Right hindlimb (tissue), 1 donor: Measurements from ENCODE around the gene PTPN14.

ENCODE experiments used
- DNase-seq: peaks from one replicate; pipeline ENCODE4 v3.0.0-alpha.2; 2018

Gene PTPN14

DNA sequence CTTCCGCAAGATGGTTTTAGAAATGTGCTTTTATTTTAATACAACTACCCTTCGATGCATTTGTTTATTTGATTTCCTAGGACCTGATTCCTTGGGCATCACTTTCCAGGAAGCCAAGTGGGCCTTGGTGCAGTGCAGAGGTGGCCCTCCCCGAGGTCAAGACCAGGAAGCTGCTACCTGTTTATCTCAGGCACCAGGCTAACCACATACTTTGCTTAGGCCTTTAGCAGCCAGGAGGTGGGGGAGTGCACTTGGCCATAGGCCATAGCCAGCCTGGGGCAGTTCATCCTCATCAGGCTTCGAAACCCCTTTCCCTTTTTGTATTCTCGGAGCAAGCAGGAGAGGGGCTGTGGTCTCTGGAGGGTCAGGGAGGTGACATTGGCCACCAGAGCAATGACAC, 225.0 kb downstream of the PTPN14 start:
- DNase-seq, result no peak

DNA sequence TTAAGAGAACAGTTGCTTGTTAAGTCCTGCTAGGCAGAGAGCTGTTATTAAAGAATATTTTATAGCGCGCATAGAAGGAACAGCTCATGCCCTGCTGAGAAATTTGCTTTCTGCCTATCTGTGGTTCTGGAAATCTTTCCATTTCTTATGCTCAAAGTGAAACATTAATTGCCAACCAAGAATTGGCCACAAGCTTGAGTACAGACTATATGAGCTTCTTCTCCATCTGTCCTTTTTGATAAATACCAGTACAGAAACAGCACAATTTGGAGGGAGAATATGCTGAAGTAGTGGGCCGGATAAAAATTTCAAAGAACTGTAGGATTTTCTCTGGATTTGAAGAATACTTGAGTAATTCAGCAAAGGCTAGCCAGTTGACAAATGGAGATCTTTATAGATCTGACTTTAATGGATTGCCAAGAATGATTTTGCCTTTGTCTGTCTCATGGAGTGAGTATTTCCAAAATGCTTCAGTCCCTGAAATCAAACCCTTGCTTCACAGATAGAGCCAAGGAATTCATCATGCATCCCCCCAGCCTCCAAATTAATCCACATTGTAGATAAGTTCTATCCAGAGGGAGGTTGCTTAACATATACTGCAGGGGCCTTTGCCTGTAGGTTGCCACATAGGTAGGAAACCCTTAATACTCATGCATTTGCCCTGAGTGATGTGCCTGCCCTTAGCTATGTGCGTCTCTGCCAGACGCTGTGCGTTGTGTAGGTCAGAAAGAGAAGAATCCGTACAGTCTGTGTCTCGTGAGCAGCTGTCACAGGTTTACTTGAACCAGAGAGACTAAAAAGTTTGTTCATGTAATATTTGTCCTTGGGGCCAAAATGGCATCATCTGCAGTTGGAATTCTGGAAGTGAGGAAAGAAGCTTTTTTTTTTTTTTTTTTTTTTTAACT, 226.3 kb downstream of the PTPN14 start:
- no peak for DNase-seq

DNA sequence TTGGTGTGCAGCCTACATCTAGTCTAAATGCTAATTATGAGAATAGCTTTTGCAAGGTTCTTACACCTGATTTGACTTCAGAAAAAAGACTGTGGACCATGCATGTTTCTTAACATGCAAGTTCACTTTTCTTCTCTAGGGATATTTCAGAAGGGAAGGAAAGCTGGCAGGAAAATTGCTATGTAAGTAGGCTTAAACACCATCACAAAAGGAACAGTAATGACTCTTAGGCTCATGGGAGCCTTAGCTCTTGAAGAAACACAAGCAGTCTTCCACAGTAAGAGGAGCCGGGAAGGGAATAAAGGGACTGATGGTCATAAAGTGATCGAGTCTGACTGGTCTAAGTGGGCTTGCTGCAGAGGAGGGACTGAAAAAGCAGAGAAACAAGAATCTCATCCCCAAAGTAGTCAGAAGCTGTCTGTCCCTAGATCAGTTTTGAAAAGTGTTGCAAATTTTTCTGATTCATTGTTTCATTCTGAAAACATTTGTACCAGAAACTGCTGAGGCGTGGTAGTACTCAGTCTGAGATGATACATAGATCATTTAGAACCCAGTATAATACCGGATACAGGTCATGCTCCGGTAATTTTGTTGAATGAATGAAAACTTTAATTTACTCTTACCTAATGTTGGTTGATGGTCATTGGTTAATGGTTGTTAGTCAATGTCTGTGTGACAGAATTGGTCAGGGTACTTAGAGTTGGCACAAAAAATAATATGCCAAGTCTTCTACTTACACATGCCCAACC, 229.5 kb downstream of the PTPN14 start:
- no peak for DNase-seq

DNA sequence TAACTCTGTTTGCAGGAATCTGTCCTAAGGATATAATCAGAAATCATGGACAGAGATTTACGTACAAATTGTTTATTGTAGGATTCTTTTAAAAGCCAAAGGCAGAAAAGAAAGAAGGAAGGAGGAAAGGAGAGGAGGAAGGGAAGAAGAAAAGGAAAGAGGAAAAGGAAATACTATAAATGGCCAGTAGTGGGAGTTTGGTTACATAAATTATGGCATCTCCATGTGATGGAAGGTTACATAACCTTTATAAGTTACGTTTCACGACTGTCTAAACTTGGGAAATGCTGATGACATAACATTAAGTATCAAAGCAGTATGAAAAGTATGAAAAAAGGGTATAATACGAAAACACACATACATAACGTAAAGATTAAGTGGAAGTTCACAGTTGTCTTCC, 231.5 kb downstream of the PTPN14 start:
- DNase-seq, result no peak

DNA sequence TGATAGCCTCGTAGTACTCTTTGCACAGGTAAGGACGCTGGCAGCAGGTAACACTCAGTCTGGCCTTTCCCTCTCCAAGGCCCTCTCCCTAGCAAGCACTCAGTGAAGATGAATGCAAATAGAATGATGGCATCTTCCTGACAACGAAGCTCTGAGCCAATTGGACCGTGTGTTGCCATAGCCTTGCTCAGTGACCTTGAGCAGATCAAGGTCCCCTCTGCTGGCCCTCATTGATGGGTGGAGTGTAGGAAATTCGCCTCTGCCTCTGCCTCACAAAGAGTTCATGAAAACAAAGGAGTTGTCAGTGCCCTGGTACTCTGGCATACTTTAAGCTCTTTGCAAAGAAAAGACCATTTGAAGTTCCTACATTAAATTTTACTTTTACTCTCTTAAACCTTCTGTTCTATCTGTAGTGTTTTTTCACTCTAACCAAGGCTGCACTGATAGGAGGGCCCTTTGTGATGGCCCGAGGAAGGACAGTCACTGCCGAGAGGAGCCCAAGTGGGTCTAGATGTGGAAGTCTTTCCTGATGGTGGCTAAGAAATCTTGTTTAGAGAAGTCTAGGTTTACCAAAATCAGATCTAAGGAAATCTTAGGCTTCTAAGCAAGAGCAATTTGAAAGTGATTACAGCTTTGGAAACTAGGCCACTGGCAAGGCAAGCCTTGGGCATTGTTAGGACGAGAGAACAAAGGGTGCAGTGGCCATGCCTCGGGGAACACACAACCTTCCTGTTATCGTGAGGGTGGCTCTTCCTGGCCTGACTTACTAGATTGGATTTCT, 232.3 kb downstream of the PTPN14 start:
- no peak for DNase-seq

DNA sequence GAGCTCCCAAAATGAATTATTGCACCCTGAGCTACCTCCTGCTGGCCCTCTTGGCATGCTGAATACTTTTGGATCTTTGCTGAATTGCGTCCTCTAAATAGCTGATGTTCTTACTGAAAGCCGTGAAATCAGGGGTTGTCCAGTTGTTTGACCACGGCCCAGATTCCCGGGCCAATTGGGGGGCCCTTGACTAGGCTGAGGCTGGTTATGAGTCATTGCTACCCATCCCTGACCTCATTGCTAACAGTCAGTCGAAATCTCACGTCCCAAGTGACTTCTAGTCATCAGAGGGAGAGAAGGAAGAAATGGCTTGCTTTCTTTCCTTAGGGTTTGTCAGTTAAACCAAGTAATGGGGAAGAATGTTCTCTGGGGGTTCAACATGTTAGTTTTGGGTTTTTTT, 233.0 kb downstream of the PTPN14 start:
- DNase-seq, result no peak

DNA sequence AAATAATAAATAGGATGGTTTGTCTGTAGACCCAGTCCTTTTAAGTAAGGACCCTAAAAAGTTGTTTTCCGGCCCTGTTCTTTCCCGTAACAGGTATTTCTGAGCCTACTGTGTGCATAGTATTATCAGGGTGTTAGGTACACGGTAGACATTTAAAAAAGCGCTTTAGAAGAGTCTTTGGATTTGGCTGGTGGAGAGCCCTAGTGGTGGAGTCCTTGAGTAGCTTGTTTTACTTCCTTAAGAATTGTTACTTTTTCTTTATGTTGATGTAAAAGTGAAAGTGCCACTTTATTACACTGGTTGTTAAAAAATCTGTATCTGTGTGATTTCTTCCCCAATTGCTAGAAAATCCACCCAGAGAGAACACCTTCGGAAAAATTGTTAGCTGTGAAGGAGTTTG, 233.7 kb downstream of the PTPN14 start:
- DNase-seq, result no peak

DNA sequence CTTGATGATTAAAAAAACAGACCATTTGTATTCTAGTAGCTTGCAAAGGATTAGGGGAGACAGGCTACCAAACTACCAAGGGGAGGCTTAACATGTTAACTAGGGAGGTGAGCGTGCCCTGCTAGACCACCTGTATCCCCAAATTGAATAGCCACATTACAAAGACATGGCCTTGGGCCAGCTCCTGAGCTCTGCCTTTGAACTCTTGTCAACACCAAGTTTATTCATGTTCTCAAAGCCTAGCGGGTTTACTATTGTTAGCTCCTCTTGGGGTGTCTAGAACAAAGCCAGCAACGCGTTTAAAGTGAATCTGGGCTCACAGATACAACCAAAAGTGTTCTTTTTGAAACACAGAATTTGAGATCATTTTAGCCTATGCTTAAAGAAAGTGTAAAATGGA, 234.1 kb downstream of the PTPN14 start:
- no peak for DNase-seq

DNA sequence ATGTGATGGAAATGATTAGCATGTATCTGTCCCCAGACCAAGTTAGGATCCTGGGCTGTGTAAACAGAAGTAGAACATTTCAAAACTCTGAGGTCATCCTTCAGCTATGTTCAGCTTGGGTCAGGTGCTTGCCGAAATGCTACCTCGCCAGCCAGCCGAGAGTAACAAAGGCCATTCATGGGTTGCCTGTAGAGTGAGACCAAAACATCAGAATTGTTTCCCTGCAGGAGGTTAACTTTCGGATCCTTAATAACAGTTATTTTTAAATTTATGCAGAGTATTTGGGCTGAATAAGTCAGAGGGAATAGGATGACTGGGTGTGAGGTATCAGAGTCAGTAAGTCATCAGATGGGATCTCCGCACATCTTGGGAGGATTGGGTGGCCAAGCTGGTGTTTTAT, 234.8 kb downstream of the PTPN14 start:
- no peak for DNase-seq

DNA sequence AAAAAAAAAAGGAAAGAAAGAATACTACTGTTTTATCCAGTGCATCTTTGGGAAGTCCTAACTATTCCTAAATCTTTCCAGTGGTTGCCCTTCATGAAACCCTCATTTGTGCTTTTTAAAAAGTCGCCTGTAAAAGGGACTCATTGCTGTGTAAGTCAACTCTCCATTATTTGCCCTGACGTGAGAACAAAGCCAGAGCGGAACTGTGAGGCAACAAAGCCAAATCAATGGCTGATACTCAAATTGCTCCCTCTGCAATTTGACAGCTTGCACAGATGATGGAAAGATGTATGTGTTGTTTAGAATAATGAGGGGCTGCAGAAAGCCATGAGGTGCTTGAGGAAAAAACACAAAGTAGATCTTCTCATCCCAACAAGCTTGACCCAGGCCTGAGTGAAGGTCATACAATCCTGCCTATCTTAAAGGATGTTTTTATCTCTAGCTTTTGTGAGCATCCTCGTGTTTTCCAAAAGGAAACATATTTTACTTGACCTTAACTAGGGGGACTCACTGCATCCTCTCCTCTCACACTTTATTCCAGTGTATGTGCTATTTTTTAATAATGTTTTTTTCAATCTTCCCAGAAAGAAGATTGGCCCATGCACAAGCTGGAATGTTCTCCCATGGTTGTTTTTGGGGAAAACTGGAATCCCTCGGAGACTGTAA, 237.1 kb downstream of the PTPN14 start:
- no peak for DNase-seq

DNA sequence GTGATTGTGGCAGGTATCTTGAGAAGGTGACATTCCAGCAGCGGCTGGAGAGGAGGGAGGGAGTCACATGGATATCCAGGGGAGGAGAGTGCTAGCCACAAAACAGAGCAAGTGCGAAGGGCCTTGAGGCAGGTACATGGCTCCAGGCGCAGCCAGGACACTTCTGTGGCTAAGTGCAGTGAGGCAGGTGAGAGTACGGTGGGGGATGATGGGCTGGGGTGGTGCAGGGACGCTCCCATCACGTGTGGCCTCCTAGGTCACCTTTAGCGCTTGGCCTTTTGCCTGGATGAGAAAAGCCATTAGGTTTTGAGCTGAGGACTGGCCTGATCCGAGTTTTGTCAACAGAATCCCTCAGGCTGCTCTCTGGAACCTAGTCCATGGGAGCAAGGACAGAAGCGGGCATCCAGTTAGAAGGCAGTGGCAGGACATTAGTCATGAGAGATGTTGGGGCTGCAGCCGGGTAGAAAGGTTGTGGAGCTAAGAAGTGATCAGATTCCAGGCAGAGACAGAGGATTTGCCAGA, 238.8 kb downstream of the PTPN14 start:
- no peak for DNase-seq

DNA sequence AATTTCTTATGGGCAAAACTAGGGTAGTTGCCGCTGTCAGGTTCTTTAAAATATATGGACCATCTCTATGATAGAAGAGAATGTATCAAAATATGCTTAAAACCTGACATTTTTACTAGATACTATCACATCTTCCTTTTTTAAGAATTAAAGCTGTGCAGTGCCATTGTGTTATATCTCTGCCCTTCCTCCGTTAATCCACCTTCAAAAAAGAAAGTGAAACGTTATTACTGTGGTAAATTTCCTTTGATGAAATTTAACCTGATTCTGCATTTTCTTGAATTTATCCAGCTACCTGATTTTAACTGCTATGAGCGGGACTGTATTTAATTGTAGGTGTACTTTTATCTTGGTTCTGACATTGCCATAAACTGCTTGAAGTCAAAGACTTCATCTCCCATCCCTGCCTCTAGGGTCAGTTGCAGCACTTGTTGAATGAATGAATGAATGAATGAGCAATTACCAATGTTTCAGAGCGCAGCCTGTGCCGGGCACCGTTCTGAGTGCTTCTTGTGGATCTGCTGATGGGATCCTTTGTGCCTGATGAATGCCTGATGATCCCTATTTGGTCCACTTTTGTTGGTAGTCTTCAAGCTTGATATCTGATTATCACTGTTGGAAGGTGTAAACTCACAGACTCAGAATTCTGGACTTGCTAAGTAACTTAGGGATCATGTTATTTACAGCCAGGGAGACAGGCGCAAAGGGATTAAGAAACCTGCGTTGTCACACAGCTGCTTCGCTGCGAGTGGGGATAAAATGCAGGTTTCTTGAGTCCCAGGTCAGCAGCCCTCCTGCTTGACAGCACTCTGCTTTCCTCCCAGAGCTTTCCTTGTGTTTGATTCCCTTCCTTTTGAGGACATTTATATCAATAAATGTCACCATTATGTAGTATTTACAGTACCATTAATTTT, 240.4 kb downstream of the PTPN14 start:
- no peak for DNase-seq

DNA sequence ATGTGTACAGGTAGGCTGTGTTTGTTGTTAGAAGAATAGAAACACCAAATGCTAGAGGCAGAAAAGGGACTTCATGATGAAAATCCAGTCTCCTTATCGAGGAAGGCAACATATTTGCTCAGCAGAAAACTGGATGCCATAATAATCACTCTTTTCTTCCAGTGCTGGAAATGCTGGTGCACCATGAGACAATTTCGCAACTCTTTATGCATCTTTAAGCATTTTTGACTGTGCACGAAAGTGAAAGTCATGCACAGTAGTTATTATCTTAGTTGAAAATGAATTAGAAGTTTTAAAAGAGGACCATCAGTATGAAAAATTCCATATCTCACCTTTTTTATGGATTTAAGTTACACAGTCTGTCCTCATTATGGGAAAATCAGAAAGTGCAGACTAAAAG, 241.4 kb downstream of the PTPN14 start:
- no peak for DNase-seq

DNA sequence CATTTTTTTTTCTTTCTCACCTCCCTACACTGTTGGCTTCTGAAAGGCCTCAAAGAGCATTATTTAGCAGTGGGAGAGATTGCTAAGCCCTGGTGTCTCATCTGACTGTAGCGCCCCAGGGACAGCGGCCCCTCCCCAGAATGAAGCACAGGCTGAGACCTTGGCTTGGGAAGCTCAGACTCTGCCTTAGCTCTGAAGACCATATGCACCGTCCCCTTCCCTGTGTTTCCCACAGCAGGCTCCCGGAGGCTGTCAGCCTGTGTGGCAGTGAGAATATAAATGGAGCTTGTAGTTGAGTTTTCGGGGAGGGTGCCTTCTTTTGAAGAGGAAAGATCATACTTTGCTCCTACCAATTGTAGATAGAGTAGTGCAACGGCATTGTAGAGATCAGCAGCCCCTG, 245.1 kb downstream of the PTPN14 start:
- no peak for DNase-seq

DNA sequence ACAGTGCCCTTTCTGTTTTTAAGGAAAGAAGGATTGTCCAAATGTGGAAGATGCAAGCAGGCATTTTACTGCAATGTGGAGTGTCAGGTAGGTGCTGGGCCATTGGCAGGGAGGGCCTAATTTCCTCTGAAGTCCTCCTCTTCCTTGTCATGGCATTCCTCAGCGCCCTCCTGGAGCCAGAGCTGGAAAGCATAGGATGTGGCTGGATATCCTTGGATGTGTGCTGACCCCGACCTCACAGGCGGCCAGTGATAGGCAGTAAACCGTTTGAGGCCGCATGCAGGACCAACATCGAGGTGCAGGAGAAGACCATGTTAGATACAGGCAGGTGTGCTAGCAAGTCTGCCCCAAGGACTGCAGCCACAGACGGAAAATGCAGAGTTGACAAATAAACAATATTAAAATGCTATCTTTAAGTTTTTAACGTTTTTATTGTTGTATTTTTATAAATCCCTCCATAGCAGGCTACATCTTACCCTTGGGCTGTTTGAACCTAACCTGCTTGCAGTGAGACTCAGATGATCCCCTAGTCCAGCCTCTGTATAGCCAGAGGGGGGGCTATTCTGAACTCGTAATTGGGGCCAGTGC, 246.1 kb downstream of the PTPN14 start:
- DNase-seq, result no peak

DNA sequence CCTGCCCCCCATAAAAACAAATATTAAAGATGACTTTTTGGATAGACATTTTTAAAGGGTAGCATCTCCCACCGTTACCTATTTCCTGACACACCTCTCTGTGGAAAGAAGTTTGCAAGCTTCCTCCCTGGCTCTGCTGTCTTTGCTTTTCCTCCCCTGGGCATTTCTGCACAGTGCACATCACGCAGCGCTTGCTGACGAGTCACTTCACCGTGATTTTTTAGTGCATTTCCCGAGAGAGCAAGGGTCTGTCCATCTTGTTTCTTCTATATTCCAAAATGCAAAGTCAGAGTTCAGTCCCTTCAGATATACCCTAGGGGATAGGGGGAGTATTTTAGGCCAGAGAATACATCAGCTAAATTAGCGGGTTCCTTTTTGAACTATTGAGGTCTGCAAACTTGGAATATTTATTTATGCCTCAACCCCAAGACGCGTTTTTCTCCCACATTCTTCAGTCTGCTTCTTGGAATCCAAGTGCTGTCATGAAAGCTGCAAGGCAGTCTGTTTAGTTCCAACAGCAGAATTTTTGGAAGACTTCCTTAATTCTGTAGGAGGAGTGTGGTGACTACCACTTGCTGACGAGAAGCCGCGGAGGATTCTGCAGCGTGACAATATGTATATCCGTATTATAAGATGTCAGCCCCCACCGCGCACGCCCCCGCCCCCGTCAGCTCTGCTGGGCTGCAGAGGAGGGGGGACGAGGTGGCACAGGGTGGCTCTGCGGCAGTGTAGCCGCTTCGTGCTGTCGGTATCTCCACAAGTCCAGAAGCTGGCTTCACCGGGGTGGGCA, 248.1 kb downstream of the PTPN14 start:
- no peak for DNase-seq

DNA sequence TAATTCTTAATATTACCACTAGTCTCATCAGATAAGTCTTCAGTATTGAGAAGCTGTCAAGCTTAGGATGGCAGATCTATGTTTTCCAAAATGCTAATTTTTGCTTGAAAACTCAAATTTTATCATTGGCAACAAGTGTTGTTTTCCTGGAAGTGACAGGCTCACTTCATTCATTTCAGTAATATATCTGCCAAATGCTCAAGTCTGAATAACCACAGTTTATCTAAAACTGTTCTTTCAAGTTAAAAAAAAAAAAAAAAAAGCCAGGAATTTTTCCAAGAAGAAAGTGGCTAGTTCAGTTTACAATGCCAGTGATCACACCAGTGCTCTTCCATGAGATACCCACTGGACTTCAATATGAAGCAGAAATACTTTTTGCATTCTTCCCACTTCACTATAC, 249.9 kb downstream of the PTPN14 start:
- DNase-seq, result no peak

DNA sequence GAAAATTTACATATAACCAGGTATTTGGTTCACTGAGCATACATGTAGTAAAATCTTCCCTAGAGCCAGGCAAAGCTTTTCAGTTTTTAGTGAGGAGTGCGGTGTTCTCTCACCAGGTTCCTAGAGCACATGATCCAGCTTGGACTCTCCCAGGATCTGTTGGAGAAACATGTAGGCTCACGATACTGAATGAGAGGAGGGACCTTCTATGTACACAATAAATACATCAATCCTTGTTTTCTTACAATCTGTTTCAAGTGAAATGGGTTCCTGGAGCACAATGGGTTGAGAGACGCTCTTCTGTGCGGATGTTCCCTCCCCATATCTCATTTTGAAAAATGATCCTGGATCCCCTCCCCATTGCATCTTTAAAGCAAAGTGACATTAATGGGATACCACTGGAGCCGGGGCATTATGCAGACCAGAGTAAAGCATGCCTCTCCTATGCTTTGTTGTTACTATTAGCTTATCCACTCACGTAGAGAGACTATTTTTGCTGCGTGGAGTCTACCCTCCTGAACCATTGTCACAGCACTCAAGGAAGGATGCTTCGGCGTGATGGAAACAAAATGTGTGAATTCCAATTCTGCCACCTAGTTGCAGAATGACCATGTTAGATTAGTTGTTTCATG, 251.1 kb downstream of the PTPN14 start:
- DNase-seq, result no peak
